Left lung (tissue), 10 donors: ENCODE measurements around the gene DRD3. TPM values are rescaled to one million over a fixed set of nuclear protein-coding genes. Genes with fewer than 3 reads are reported as not detected.

ENCODE experiments used
- ATAC-seq: fragments of 200-7000 bp; cut with Tn5 transposase; one replicate; pipeline ENCODE4 v1.9.1; 2020; ENCODE audit warnings: moderate library complexity
- DNase-seq, 4 donors: peaks; one replicate each; pipeline ENCODE4 v3.0.0-alpha.2; 2013 to 2020
- H3K27ac ChIP-seq, 2 donors: fragments of 200-600 bp; sonication (generic) in 1 of 2; one replicate each; pipeline versions ENCODE4 v1.5.0 to v1.8.0; 2020 to 2021
- H3K27me3 ChIP-seq, 2 donors: fragments of 200-600 bp; sonication (generic) in 1 of 2; one replicate each; pipeline versions ENCODE4 v1.5.0 to v1.8.0; 2020 to 2021
- H3K36me3 ChIP-seq, 2 donors: fragments of 200-600 bp; sonication (generic) in 1 of 2; one replicate each; pipeline versions ENCODE4 v1.5.0 to v1.8.0; 2020 to 2021
- H3K4me1 ChIP-seq, 2 donors: fragments of 200-600 bp; one replicate each; pipeline ENCODE4 v1.8.0; 2021
- H3K4me3 ChIP-seq, 2 donors: fragments of 200-600 bp; sonication (generic) in 1 of 2; one replicate each; pipeline versions ENCODE4 v1.5.0 to v1.8.0; 2020 to 2021; ENCODE audit warnings: mild to moderate bottlenecking in 1 of 2
- H3K9me3 ChIP-seq, 2 donors: fragments of 200-600 bp; sonication (generic) in 1 of 2; one replicate each; pipeline versions ENCODE4 v1.5.0 to v1.8.0; 2020 to 2021
- intact Hi-C, 2 donors: fragments of 100-400 bp; cut with DNase I; formaldehyde crosslinking; loops; one replicate each; pipeline versions ENCODE4 v1.11.2 to v1.14.2; 2022
- polyA plus RNA-seq, 6 donors: library from polyadenylated mRNA; unstranded; fragments of 120-200 nt; gene quantifications; one replicate each; pipeline ENCODE4 v1.2.1, GENCODE V29; 2013; ENCODE audit not compliant: insufficient read length in 6 of 6
- total RNA-seq, 2 donors: library from RNA; stranded (reverse); fragmentation: NEBNext Ultra II Directional; extraction: Animal tissue kit (Norgen Biotek cat#: 25700); gene quantifications; one replicate each; pipeline ENCODE4 v1.2.1, GENCODE V29; 2021
- TF ChIP-seq, protein P1 (sequence below), 2 donors: fragments of 200-600 bp; sonication (generic) in 1 of 2; IDR thresholded peaks; one replicate each; pipeline versions ENCODE4 v1.5.0 to v1.8.0; 2021; ENCODE audit warnings: antibody characterized with exemption in 2 of 2
- donor health status: DM: no; HTN: yes; CAD: no.
- donor health status: DM: no; HTN: no; CAD: no.

Gene DRD3
- total and polyA plus RNA-seq, 8 donors = not detected

DNA sequence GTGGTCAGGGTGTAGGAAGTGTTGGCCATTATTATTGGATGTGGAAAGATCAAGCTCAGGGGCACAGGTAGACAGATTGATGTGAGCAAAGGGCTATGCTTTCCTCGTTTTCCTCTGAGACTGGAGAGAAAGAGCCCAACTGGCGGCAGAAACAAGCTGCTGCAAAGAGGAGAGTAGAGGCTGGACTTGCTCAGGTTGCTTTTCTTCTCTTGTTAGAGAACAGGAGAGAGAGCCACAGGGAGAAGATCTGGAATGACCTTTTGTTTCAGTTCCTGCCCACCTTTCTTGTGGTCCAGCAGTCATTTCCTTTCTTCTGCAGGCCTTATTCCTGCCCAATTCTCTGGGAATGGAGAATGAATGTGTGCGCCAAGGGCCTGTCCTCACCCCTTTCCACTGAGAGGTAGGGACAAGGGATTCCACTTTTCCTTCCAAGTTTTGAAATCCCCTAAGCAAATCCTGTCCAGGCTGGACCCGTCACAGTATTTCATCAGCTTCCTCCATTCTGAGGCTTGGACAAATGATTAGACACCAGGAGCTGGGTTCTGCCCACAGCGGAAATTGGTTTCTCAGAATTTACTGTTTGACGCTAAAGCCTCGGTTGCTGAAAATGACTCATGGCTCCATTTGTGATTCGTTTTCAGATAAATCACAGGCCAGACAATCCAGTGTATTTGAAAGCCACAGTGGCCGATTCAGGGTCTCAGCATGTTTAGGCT is 42.5 kb upstream of the DRD3 start:
- DNase-seq (no peak), ATAC-seq (no peak)
- intact Hi-C loops = no loop called here
- H3K4me3 ChIP-seq = no peak overlapping the region
- H3K36me3 ChIP-seq = no peaks in the 10 kb centered on the region
- TF ChIP-seq, protein P1, sequence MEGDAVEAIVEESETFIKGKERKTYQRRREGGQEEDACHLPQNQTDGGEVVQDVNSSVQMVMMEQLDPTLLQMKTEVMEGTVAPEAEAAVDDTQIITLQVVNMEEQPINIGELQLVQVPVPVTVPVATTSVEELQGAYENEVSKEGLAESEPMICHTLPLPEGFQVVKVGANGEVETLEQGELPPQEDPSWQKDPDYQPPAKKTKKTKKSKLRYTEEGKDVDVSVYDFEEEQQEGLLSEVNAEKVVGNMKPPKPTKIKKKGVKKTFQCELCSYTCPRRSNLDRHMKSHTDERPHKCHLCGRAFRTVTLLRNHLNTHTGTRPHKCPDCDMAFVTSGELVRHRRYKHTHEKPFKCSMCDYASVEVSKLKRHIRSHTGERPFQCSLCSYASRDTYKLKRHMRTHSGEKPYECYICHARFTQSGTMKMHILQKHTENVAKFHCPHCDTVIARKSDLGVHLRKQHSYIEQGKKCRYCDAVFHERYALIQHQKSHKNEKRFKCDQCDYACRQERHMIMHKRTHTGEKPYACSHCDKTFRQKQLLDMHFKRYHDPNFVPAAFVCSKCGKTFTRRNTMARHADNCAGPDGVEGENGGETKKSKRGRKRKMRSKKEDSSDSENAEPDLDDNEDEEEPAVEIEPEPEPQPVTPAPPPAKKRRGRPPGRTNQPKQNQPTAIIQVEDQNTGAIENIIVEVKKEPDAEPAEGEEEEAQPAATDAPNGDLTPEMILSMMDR (IDR thresholded peaks at IDR 0.05) = no peak
- H3K4me1 ChIP-seq = no peaks in the 10 kb centered on the region
- no peak overlapping the region for H3K27ac ChIP-seq
- peaks cover 0 to 16% of the 10 kb centered on the region in 2 donors for H3K9me3 ChIP-seq
- H3K27me3 ChIP-seq = no peaks in the 10 kb centered on the region

DNA sequence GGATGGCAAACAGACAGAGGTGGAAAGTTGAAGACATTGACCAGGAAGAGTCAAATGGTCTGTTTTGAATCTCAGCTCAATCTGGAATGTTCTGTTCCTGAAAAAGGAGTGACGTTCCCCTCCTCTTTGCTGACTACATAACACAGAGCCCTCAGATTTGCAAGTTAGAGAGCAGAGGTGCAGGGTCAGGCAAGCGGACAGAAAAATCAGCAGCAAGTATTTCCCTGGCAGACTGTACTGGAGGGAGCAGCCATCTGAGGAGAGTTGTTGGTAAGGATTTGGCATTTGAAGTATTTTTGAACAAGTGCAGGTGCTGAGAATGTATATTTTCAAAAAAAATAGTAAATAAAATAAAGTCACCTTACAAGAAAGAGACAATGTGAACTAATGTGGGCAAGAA is 40.9 kb upstream of the DRD3 start:
- no peaks in the 10 kb centered on the region for H3K4me1 ChIP-seq
- peaks cover 0 to 6% of the 10 kb centered on the region in 2 donors for H3K9me3 ChIP-seq
- no peak overlapping the region for H3K27ac ChIP-seq
- H3K27me3 ChIP-seq = no peaks in the 10 kb centered on the region
- DNase-seq (no peak), ATAC-seq (no peak)
- H3K4me3 ChIP-seq = no peak overlapping the region
- no peaks in the 10 kb centered on the region for H3K36me3 ChIP-seq
- TF ChIP-seq, protein P1 (IDR thresholded peaks at IDR 0.05) = no peak
- intact Hi-C loops = no loop called here

- H3K36me3 ChIP-seq = no peaks in the 10 kb centered on the region
- no peaks in the 10 kb centered on the region for H3K27me3 ChIP-seq
- intact Hi-C loops = no loop called here
- no peak for DNase-seq
- no peak for ATAC-seq
- peaks cover 0 to 5% of the 10 kb centered on the region in 2 donors for H3K4me1 ChIP-seq
- TF ChIP-seq, protein P1 (IDR thresholded peaks at IDR 0.05) = no peak
- no peaks in the 10 kb centered on the region for H3K9me3 ChIP-seq
- no peak overlapping the region for H3K4me3 ChIP-seq
- H3K27ac ChIP-seq = no peak overlapping the region
These were observed 39.8 kb upstream of the DRD3 start for GRCh38 chr3:114218578-114219185.

GRCh38 chr3:114218006-114218405 is 39.2 kb upstream of the DRD3 start:
- peaks cover 0 to 11% of the 10 kb centered on the region in 2 donors for H3K4me1 ChIP-seq
- H3K9me3 ChIP-seq = no peaks in the 10 kb centered on the region
- intact Hi-C loops = no loop called here
- DNase-seq = no peak
- ATAC-seq = no peak
- TF ChIP-seq, protein P1 (IDR thresholded peaks at IDR 0.05) = no peak
- no peaks in the 10 kb centered on the region for H3K27me3 ChIP-seq
- H3K27ac ChIP-seq = no peak overlapping the region
- H3K4me3 ChIP-seq = no peak overlapping the region
- H3K36me3 ChIP-seq = no peaks in the 10 kb centered on the region

GRCh38 chr3:114217266-114217665 is 38.4 kb upstream of the DRD3 start:
- Histone ChIP-seq H3K27ac (no peak overlapping the region), H3K9me3 (no peaks in the 10 kb centered on the region), H3K4me1 (peaks cover 0 to 11% of the 10 kb centered on the region in 2 donors), H3K27me3 (no peaks in the 10 kb centered on the region), H3K36me3 (no peaks in the 10 kb centered on the region), H3K4me3 (no peak overlapping the region)
- no peak for ATAC-seq
- no peak for DNase-seq
- TF ChIP-seq, protein P1 (IDR thresholded peaks at IDR 0.05) = no peak
- intact Hi-C loops = no loop called here
